Ovary (tissue), 3 donors: Measurements from ENCODE around the gene ZMYND8.

Experiments used
- EP300 ChIP-seq: sonication (generic); formaldehyde crosslinking; IDR thresholded peaks from one replicate; pipeline ENCODE4 v1.6.1; 2017; ENCODE audit warnings: antibody characterized with exemption
- POLR2A ChIP-seq: fragments of 450-650 bp; IDR thresholded peaks from one replicate; pipeline ENCODE4 v1.6.1; 2017; ENCODE audit warnings: antibody characterized with exemption, mild to moderate bottlenecking, moderate library complexity
- TF ChIP-seq, protein P1 (sequence below), 3 donors: fragments of 450-650 bp in 2 of 3; fragments of 200-600 bp in 1 of 3; IDR thresholded peaks; one replicate each; pipeline versions ENCODE4 v1.5.1 to v1.8.0; 2016 to 2022; ENCODE audit warnings: antibody characterized with exemption in 3 of 3, mild to moderate bottlenecking in 1 of 3
- donor health status: DM: no; HTN: no; CAD: no.

DNA sequence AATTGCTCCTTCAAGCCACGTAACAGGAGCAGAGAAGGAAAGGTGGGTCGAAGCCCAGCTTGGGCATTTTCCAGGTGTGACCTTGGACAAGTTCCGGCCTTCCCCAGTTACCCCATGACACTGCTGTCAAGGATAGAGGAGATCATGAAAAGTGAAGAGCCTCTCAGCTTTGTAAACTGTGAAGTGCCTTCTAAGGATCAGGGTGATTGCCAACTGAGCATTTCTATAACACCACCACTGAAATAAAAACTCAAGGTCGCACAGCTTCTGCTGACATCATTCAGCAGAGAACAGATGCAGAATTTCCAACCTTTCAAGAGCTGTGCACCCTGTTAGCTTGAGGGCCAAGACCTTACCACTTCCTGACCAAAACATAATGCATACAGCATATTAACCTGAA, 24.0 kb upstream of the ZMYND8 start:
- TF ChIP-seq, protein P1, sequence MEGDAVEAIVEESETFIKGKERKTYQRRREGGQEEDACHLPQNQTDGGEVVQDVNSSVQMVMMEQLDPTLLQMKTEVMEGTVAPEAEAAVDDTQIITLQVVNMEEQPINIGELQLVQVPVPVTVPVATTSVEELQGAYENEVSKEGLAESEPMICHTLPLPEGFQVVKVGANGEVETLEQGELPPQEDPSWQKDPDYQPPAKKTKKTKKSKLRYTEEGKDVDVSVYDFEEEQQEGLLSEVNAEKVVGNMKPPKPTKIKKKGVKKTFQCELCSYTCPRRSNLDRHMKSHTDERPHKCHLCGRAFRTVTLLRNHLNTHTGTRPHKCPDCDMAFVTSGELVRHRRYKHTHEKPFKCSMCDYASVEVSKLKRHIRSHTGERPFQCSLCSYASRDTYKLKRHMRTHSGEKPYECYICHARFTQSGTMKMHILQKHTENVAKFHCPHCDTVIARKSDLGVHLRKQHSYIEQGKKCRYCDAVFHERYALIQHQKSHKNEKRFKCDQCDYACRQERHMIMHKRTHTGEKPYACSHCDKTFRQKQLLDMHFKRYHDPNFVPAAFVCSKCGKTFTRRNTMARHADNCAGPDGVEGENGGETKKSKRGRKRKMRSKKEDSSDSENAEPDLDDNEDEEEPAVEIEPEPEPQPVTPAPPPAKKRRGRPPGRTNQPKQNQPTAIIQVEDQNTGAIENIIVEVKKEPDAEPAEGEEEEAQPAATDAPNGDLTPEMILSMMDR (IDR thresholded peaks at IDR 0.05), result no peak
- TF ChIP-seq POLR2A (no peak), EP300 (no peak)
